Measurements from ENCODE around the gene TM7SF2. TPM values are rescaled to one million over a fixed set of nuclear protein-coding genes. Genes with fewer than 3 reads are reported as not detected.
A peak's percentile ranks its signal among the peaks of the same experiment; 100 is the strongest.

Gene TM7SF2
- total and polyA plus RNA-seq, 2 of the 13 experiments (the other 11 are each of a cell fraction or from before 2014, with no cell fraction given): 56.0 to 66.9 TPM

DNA sequence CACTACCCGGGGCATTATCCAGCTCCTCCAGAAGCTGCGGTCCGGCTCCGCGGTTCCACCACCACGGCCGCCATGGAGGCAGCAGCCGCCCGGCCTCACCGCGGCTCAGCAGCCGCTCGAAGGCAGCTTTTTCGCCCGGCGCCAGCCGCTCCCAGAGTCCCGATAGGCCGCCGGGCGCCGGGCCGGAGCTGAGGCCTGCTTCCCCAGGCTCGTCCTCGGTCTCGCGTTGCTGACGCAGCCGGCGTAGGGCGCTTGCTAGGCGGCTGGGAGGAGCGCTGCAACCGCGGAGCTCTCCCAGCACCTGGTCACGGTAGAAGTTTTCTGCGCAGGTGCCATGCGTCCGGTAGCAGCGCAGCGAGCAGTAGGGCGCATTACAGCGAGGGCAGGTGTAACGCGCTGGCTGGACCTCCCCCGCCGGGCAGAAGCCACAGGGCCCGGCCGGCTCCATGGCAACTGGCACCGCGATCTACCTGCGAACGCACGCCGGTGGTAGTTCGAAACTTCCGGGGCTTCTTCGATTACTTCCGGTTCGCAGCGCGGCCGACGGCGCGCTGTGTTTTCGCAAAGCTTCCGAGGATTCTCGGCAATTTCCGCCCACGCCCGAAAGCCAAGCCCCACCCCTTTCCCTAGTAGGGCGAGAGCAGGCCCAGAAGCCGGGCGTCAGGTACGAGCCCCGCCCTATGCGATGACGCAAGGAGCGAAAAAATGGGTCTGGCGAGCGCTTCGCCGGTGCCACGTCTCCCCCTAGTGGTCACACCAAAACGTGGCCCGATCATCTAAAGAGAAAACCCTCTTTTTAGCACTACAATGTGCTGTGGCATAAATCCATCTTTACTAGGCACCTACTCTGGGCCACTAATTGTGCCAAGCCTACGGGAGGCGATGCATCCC is 5.8 kb downstream of the TM7SF2 start, which contains the start of gene ZNHIT2 (continued):
- TF ChIP-seq MAFK (conservative IDR thresholded peaks at IDR 0.05 in 1 of 2, IDR thresholded peaks at IDR 0.05 in 1 of 2; ENCODE audit: low read length in 2 of 2) (no peak), ZKSCAN1 (IDR thresholded peaks at IDR 0.05; ENCODE audit: low read length) (no peak), ZNF263 (CRISPR knock-in tag; IDR thresholded peaks at IDR 0.05) (no peak; the same call in 1 of the 2 replicates), TEAD2 (CRISPR knock-in tag; IDR thresholded peaks at IDR 0.05) (no peak), KLF6 (CRISPR knock-in tag; IDR thresholded peaks at IDR 0.05) (no peak), TCF7 (IDR thresholded peaks at IDR 0.05; ENCODE audit: low read depth) (no peak), GABPA (IDR thresholded peaks at IDR 0.05; ENCODE audit: low read depth, low read length) (no peak), GABPA (CRISPR knock-in tag; IDR thresholded peaks at IDR 0.05; ENCODE audit: low read depth) (peak; percentile 98), TARDBP (CRISPR knock-in tag; IDR thresholded peaks at IDR 0.05) (0 out of 2 replicates have a peak, but pooled peaks have one; percentile 32), ZFP1 (CRISPR knock-in tag; IDR thresholded peaks at IDR 0.05) (no peak), ZMAT5 (CRISPR knock-in tag; IDR thresholded peaks at IDR 0.05; ENCODE audit: borderline replicate concordance, low read depth) (no peak), HMGA1 (CRISPR knock-in tag; conservative IDR thresholded peaks at IDR 0.05) (no peak), ZNF816 (CRISPR knock-in tag; IDR thresholded peaks at IDR 0.05; ENCODE audit: borderline replicate concordance) (peak; percentile 80; the same call in 1 of the 2 replicates), ZBTB46 (CRISPR knock-in tag; IDR thresholded peaks at IDR 0.05; ENCODE audit: borderline replicate concordance) (no peak), SIX1 (CRISPR knock-in tag; IDR thresholded peaks at IDR 0.05; ENCODE audit: borderline replicate concordance) (no peak)
- TF ChIP-seq, protein P1, sequence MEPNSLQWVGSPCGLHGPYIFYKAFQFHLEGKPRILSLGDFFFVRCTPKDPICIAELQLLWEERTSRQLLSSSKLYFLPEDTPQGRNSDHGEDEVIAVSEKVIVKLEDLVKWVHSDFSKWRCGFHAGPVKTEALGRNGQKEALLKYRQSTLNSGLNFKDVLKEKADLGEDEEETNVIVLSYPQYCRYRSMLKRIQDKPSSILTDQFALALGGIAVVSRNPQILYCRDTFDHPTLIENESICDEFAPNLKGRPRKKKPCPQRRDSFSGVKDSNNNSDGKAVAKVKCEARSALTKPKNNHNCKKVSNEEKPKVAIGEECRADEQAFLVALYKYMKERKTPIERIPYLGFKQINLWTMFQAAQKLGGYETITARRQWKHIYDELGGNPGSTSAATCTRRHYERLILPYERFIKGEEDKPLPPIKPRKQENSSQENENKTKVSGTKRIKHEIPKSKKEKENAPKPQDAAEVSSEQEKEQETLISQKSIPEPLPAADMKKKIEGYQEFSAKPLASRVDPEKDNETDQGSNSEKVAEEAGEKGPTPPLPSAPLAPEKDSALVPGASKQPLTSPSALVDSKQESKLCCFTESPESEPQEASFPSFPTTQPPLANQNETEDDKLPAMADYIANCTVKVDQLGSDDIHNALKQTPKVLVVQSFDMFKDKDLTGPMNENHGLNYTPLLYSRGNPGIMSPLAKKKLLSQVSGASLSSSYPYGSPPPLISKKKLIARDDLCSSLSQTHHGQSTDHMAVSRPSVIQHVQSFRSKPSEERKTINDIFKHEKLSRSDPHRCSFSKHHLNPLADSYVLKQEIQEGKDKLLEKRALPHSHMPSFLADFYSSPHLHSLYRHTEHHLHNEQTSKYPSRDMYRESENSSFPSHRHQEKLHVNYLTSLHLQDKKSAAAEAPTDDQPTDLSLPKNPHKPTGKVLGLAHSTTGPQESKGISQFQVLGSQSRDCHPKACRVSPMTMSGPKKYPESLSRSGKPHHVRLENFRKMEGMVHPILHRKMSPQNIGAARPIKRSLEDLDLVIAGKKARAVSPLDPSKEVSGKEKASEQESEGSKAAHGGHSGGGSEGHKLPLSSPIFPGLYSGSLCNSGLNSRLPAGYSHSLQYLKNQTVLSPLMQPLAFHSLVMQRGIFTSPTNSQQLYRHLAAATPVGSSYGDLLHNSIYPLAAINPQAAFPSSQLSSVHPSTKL (CRISPR knock-in tag; IDR thresholded peaks at IDR 0.05): 0 out of 2 replicates have a peak, but pooled peaks have one; percentile 12
- TF ChIP-seq, protein P2, sequence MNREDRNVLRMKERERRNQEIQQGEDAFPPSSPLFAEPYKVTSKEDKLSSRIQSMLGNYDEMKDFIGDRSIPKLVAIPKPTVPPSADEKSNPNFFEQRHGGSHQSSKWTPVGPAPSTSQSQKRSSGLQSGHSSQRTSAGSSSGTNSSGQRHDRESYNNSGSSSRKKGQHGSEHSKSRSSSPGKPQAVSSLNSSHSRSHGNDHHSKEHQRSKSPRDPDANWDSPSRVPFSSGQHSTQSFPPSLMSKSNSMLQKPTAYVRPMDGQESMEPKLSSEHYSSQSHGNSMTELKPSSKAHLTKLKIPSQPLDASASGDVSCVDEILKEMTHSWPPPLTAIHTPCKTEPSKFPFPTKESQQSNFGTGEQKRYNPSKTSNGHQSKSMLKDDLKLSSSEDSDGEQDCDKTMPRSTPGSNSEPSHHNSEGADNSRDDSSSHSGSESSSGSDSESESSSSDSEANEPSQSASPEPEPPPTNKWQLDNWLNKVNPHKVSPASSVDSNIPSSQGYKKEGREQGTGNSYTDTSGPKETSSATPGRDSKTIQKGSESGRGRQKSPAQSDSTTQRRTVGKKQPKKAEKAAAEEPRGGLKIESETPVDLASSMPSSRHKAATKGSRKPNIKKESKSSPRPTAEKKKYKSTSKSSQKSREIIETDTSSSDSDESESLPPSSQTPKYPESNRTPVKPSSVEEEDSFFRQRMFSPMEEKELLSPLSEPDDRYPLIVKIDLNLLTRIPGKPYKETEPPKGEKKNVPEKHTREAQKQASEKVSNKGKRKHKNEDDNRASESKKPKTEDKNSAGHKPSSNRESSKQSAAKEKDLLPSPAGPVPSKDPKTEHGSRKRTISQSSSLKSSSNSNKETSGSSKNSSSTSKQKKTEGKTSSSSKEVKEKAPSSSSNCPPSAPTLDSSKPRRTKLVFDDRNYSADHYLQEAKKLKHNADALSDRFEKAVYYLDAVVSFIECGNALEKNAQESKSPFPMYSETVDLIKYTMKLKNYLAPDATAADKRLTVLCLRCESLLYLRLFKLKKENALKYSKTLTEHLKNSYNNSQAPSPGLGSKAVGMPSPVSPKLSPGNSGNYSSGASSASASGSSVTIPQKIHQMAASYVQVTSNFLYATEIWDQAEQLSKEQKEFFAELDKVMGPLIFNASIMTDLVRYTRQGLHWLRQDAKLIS (CRISPR knock-in tag; IDR thresholded peaks at IDR 0.05): no peak; the same call in 1 of the 2 replicates

Data from HepG2 (cell line).